Pulmonary artery endothelial cell (primary cell): ENCODE results near the gene MAGEA2B. TPM values are rescaled to one million over a fixed set of nuclear protein-coding genes. Genes with fewer than 3 reads are reported as not detected.
"Not testable (repeated sequence)": the region's sequence is repeated elsewhere in the genome, so short reads cannot be mapped to it uniquely, and the experiment has no call there.

Experiments
- DNase-seq: peaks from one replicate; pipeline ENCODE4 v3.0.0-alpha.2; 2011; ENCODE audit warnings: low read depth, low spot score
- total RNA-seq: library from RNA; depleted of rRNA; stranded (reverse); fragments of >200 nt; gene quantifications from 2 replicates; pipeline ENCODE4 v1.2.3, GENCODE V29; 2014

Gene MAGEA2B
- total RNA-seq, 1 donor from 2014 or later, result not detected

- not testable (repeated sequence) for DNase-seq
Observed at GRCh38 chrX:152754871-152755270, 40.4 kb downstream of the MAGEA2B start.

- DNase-seq, result not testable (repeated sequence)
Observed at GRCh38 chrX:152758918-152759317, 44.5 kb downstream of the MAGEA2B start, which contains the start of gene CSAG3. TSS of gene CSAG3 (plus strand) at chrX:152759218.

- not testable (repeated sequence) for DNase-seq
Observed at GRCh38 chrX:152759544-152759943, 45.1 kb downstream of the MAGEA2B start.

GRCh38 chrX:152761582-152761981 is 47.2 kb downstream of the MAGEA2B start:
- DNase-seq, result not testable (repeated sequence)

- DNase-seq, result not testable (repeated sequence)
Observed at GRCh38 chrX:152766562-152766961, 52.1 kb downstream of the MAGEA2B start.

Other genes starting within 250 kb of the MAGEA2B start
- gene GABRQ, start 76.7 kb upstream of the MAGEA2B start, total RNA-seq, result 0.04 TPM in 1 of 2 replicates, not detected in the other
- not detected in 2 replicates for gene MAGEA3, start 15.8 kb upstream of the MAGEA2B start, total RNA-seq
- gene CSAG2, start 5.4 kb upstream of the MAGEA2B start, total RNA-seq, result not detected in 2 replicates
- gene CSAG1, start 19.1 kb downstream of the MAGEA2B start, total RNA-seq, result not detected in 2 replicates
- gene MAGEA12, start 19.1 kb downstream of the MAGEA2B start, total RNA-seq, result not detected in 2 replicates
- not detected in 2 replicates for gene MAGEA2, start 39.2 kb downstream of the MAGEA2B start, total RNA-seq
- not detected in 2 replicates for gene CSAG3, start 44.6 kb downstream of the MAGEA2B start, total RNA-seq
- gene MAGEA6, start 55.1 kb downstream of the MAGEA2B start, total RNA-seq, result not detected in 2 replicates
- gene CETN2, start 116.1 kb downstream of the MAGEA2B start, total RNA-seq, result 22.0 and 26.1 TPM in 2 replicates
- gene NSDHL, start 116.4 kb downstream of the MAGEA2B start, total RNA-seq, result 24.9 and 38.1 TPM in 2 replicates
- 15.8 and 33.3 TPM in 2 replicates for gene ZNF185, start 183.4 kb downstream of the MAGEA2B start, total RNA-seq